ENCODE data around the gene DSCAM. TPM values are rescaled to one million over a fixed set of nuclear protein-coding genes. Genes with fewer than 3 reads are reported as not detected.

The DSCAM gene
- polyA plus RNA-seq, 3 donors, result not detected

GRCh38 chr21:40832316-40832715 is 14.6 kb downstream of the DSCAM start:
- DNase-seq, result no peak
- Mint-ChIP-seq H3K36me3 (no peaks in the 10 kb centered on the region), H3K9me3 (peaks cover 1 to 10% (median 2%) of the 10 kb centered on the region in 7 donors), H3K27ac (no peak overlapping the region), H3K4me1 (no peaks in the 10 kb centered on the region), H3K4me3 (no peak overlapping the region), H3K27me3 (ENCODE audit: low read depth in 3 of 3) (peaks cover 1 to 2% (median 2%) of the 10 kb centered on the region in 3 donors)
- Histone ChIP-seq H3K4me2 (replicated peaks; ENCODE audit: extremely low read depth, low read length, poor library complexity, severe bottlenecking) (no peak overlapping the region), H3K79me2 (ENCODE audit: insufficient read depth, low read length) (no peaks in the 10 kb centered on the region), H2AFZ (ENCODE audit: insufficient read depth, low read depth, low read length, poor library complexity, severe bottlenecking) (no peak overlapping the region), H3K4me1 (ENCODE audit: control insufficient read depth in 1 of 2, insufficient read depth in 2 of 2, low read length in 2 of 2) (no peaks in the 10 kb centered on the region), H3K4me3 (replicated peaks in 1 of 3; ENCODE audit: low read depth in 2 of 3, low read length in 3 of 3) (no peak overlapping the region), H3K9ac (ENCODE audit: insufficient read depth, low read length, poor library complexity, severe bottlenecking) (no peak overlapping the region), H3K27me3 (ENCODE audit: control insufficient read depth in 2 of 2, insufficient read depth in 2 of 2, low read length in 2 of 2) (no peaks in the 10 kb centered on the region), H4K20me1 (ENCODE audit: insufficient read depth, low read length) (no peaks in the 10 kb centered on the region), H3K9me3 (replicated peaks in 1 of 2; ENCODE audit: control insufficient read depth in 1 of 2, insufficient read depth in 1 of 2, low read length in 2 of 2) (peaks cover 0 to 2% of the 10 kb centered on the region in 2 donors), H3K36me3 (replicated peaks in 1 of 2; ENCODE audit: control insufficient read depth in 1 of 2, insufficient read depth in 2 of 2, low read length in 2 of 2) (no peaks in the 10 kb centered on the region), H3K27ac (ENCODE audit: low read depth in 1 of 2, low read length in 2 of 2) (no peak overlapping the region)
- intact Hi-C loops (cut with micrococcal nuclease), result no loop called here
- no CpG with 5 or more reads among the region's 6 CpGs for WGBS (ENCODE audit: insufficient coverage)
- TF ChIP-seq CTCF (IDR thresholded peaks at IDR 0.05), result no peak

DNA sequence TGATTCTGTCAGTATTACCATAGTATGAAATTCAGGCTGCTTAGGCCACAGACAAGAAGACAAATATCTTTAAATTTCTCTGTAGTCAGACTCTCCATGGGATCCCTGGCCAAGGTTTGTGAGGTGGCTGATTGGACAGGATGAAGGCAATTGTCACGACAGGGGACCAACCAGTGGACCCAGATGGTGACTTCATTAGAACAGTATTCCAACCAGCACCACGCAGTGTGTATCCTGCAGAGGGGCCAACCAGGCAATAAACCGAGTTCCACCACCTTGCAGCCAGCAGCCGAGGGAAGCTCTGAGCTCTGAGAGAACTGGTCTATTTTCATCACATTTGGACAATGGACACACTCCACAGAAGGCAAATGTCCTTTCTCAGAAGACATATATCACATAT is 16.1 kb downstream of the DSCAM start:
- Histone ChIP-seq H3K9me3 (replicated peaks in 1 of 2; ENCODE audit: control insufficient read depth in 1 of 2, insufficient read depth in 1 of 2, low read length in 2 of 2) (peaks cover 0 to 2% of the 10 kb centered on the region in 2 donors), H3K4me1 (ENCODE audit: control insufficient read depth in 1 of 2, insufficient read depth in 2 of 2, low read length in 2 of 2) (no peaks in the 10 kb centered on the region), H3K36me3 (replicated peaks in 1 of 2; ENCODE audit: control insufficient read depth in 1 of 2, insufficient read depth in 2 of 2, low read length in 2 of 2) (no peaks in the 10 kb centered on the region), H3K27me3 (ENCODE audit: control insufficient read depth in 2 of 2, insufficient read depth in 2 of 2, low read length in 2 of 2) (no peaks in the 10 kb centered on the region), H2AFZ (ENCODE audit: insufficient read depth, low read depth, low read length, poor library complexity, severe bottlenecking) (no peak overlapping the region), H3K27ac (ENCODE audit: low read depth in 1 of 2, low read length in 2 of 2) (no peak overlapping the region), H3K4me3 (replicated peaks in 1 of 3; ENCODE audit: low read depth in 2 of 3, low read length in 3 of 3) (no peak overlapping the region), H4K20me1 (ENCODE audit: insufficient read depth, low read length) (no peaks in the 10 kb centered on the region), H3K9ac (ENCODE audit: insufficient read depth, low read length, poor library complexity, severe bottlenecking) (no peak overlapping the region), H3K4me2 (replicated peaks; ENCODE audit: extremely low read depth, low read length, poor library complexity, severe bottlenecking) (no peak overlapping the region), H3K79me2 (ENCODE audit: insufficient read depth, low read length) (no peaks in the 10 kb centered on the region)
- Mint-ChIP-seq H3K27me3 (ENCODE audit: low read depth in 3 of 3) (no peaks in the 10 kb centered on the region), H3K27ac (no peak overlapping the region), H3K36me3 (no peaks in the 10 kb centered on the region), H3K9me3 (peaks cover 1 to 9% (median 4%) of the 10 kb centered on the region in 7 donors), H3K4me1 (no peaks in the 10 kb centered on the region), H3K4me3 (no peak overlapping the region)
- DNase-seq, result no peak
- intact Hi-C loops (cut with micrococcal nuclease), result no loop called here
- TF ChIP-seq CTCF (IDR thresholded peaks at IDR 0.05), result no peak
- WGBS (ENCODE audit: insufficient coverage), result no CpG with 5 or more reads among the region's 4 CpGs
